IPS DF 6.9 (cell line): Measurements from ENCODE around the gene VEZF1.

ENCODE experiments used
- DNase-seq: peaks from one replicate; pipeline ENCODE4 v3.0.0-alpha.2; 2013; ENCODE audit warnings: low read depth, low spot score
- H3K27ac ChIP-seq: one replicate; pipeline ENCODE4 v1.5.1; 2013; ENCODE audit warnings: low read length, control low read depth
- H3K27me3 ChIP-seq: 2 replicates; pipeline ENCODE4 v1.6.1; 2013; ENCODE audit warnings: mild to moderate bottlenecking, low read length; ENCODE audit not compliant: control insufficient read depth, insufficient read depth
- H3K36me3 ChIP-seq: 2 replicates; pipeline ENCODE4 v1.6.1; 2013; ENCODE audit warnings: low read length; ENCODE audit not compliant: control insufficient read depth, insufficient read depth
- H3K4me1 ChIP-seq: 2 replicates; pipeline ENCODE4 v1.6.1; 2013; ENCODE audit warnings: low read length; ENCODE audit not compliant: control insufficient read depth, insufficient read depth
- H3K4me3 ChIP-seq: 2 replicates; pipeline ENCODE4 v1.5.1; 2013; ENCODE audit warnings: mild to moderate bottlenecking, low read length
- H3K9me3 ChIP-seq: 2 replicates; pipeline ENCODE4 v1.6.1; 2013; ENCODE audit warnings: low read length, inconsistent platforms; ENCODE audit not compliant: control insufficient read depth, insufficient read depth
- WGBS: extraction: QIAGEN DNeasy Blood & Tissue Kit; methylation state at CpG from one replicate; pipeline ENCODE4 v1.1.7; 2013; ENCODE audit warnings: mixed read lengths, missing lambda C conversion rate; ENCODE audit not compliant: insufficient read length, insufficient coverage; 5-methylcytosine and 5-hydroxymethylcytosine counted together

Gene VEZF1

GRCh38 chr17:57972151-57972550 is 15.9 kb downstream of the VEZF1 start:
- Histone ChIP-seq H3K4me1 (no peaks in the 10 kb centered on the region), H3K27ac (no peak overlapping the region), H3K36me3 (peaks cover 10% of the 10 kb centered on the region; the same call in 1 of the 2 replicates), H3K27me3 (no peaks in the 10 kb centered on the region), H3K4me3 (no peak overlapping the region), H3K9me3 (no peaks in the 10 kb centered on the region)
- no peak for DNase-seq
- no CpG with 5 or more reads among the region's 1 CpG for WGBS

- Histone ChIP-seq H3K9me3 (no peaks in the 10 kb centered on the region), H3K4me1 (no peaks in the 10 kb centered on the region), H3K4me3 (no peak overlapping the region), H3K27me3 (no peaks in the 10 kb centered on the region), H3K36me3 (peaks cover 8% of the 10 kb centered on the region; the same call in 1 of the 2 replicates), H3K27ac (no peak overlapping the region)
- DNase-seq, result no peak
- no CpG with 5 or more reads among the region's 10 CpGs for WGBS
Observed at GRCh38 chr17:57971572-57971971, 16.5 kb downstream of the VEZF1 start.

GRCh38 chr17:57970710-57971109 is 17.3 kb downstream of the VEZF1 start:
- Histone ChIP-seq H3K4me3 (no peak overlapping the region), H3K4me1 (0 out of 2 replicates have a peak, but pooled peaks cover 2% of the 10 kb centered on the region), H3K9me3 (no peaks in the 10 kb centered on the region), H3K27ac (no peak overlapping the region), H3K27me3 (no peaks in the 10 kb centered on the region), H3K36me3 (peaks cover 8% of the 10 kb centered on the region; the same call in 1 of the 2 replicates)
- DNase-seq, result no peak
- no CpG with 5 or more reads among the region's 4 CpGs for WGBS

GRCh38 chr17:57968456-57968855 is 19.6 kb downstream of the VEZF1 start:
- Histone ChIP-seq H3K4me1 (0 out of 2 replicates have a peak, but pooled peaks cover 2% of the 10 kb centered on the region), H3K27ac (no peak overlapping the region), H3K36me3 (no peaks in the 10 kb centered on the region), H3K4me3 (no peak overlapping the region), H3K27me3 (no peaks in the 10 kb centered on the region), H3K9me3 (no peaks in the 10 kb centered on the region)
- DNase-seq, result no peak
- no CpG with 5 or more reads among the region's 1 CpG for WGBS

- Histone ChIP-seq H3K4me3 (no peak overlapping the region), H3K27ac (no peak overlapping the region), H3K27me3 (no peaks in the 10 kb centered on the region), H3K4me1 (0 out of 2 replicates have a peak, but pooled peaks cover 2% of the 10 kb centered on the region), H3K36me3 (no peaks in the 10 kb centered on the region), H3K9me3 (no peaks in the 10 kb centered on the region)
- WGBS, result no CpG with 5 or more reads among the region's 5 CpGs
- no peak for DNase-seq
Observed at GRCh38 chr17:57966875-57967274, 21.2 kb downstream of the VEZF1 start.

- H3K36me3 ChIP-seq, result no peaks in the 10 kb centered on the region
- DNase-seq, result no peak
- H3K9me3 ChIP-seq, result no peaks in the 10 kb centered on the region
- no peaks in the 10 kb centered on the region for H3K27me3 ChIP-seq
- H3K27ac ChIP-seq, result no peak overlapping the region
- 0 out of 2 replicates have a peak, but pooled peaks cover 2% of the 10 kb centered on the region for H3K4me1 ChIP-seq
- H3K4me3 ChIP-seq, result no peak overlapping the region
- no CpG with 5 or more reads among the region's 5 CpGs for whole genome bisulfite sequencing
Observed at GRCh38 chr17:57966246-57966645, 21.8 kb downstream of the VEZF1 start.

- Histone ChIP-seq H3K27ac (no peak overlapping the region), H3K36me3 (no peaks in the 10 kb centered on the region), H3K4me1 (0 out of 2 replicates have a peak, but pooled peaks cover 2% of the 10 kb centered on the region), H3K4me3 (no peak overlapping the region), H3K27me3 (no peaks in the 10 kb centered on the region), H3K9me3 (no peaks in the 10 kb centered on the region)
- WGBS, result no CpG with 5 or more reads among the region's 26 CpGs
- DNase-seq, result no peak
Observed at GRCh38 chr17:57965521-57966160, 22.4 kb downstream of the VEZF1 start.

GRCh38 chr17:57963149-57963511 is 24.9 kb downstream of the VEZF1 start:
- H3K36me3 ChIP-seq, result no peaks in the 10 kb centered on the region
- WGBS, result no CpG with 5 or more reads among the region's 6 CpGs
- H3K4me1 ChIP-seq, result 0 out of 2 replicates have a peak, but pooled peaks cover 2% of the 10 kb centered on the region
- H3K27me3 ChIP-seq, result no peaks in the 10 kb centered on the region
- H3K27ac ChIP-seq, result no peak overlapping the region
- no peaks in the 10 kb centered on the region for H3K9me3 ChIP-seq
- no peak for DNase-seq
- H3K4me3 ChIP-seq, result no peak overlapping the region

GRCh38 chr17:57962279-57963148 is 25.5 kb downstream of the VEZF1 start:
- Histone ChIP-seq H3K9me3 (no peaks in the 10 kb centered on the region), H3K4me1 (0 out of 2 replicates have a peak, but pooled peaks cover 2% of the 10 kb centered on the region), H3K27ac (no peak overlapping the region), H3K36me3 (no peaks in the 10 kb centered on the region), H3K27me3 (no peaks in the 10 kb centered on the region), H3K4me3 (no peak overlapping the region)
- no CpG with 5 or more reads among the region's 8 CpGs for WGBS
- no peak for DNase-seq

- Histone ChIP-seq H3K4me3 (no peak overlapping the region), H3K9me3 (no peaks in the 10 kb centered on the region), H3K36me3 (no peaks in the 10 kb centered on the region), H3K27me3 (peaks cover 8% of the 10 kb centered on the region; the same call in 1 of the 2 replicates), H3K4me1 (peaks cover 4% of the 10 kb centered on the region; the same call in 1 of the 2 replicates), H3K27ac (no peak overlapping the region)
- no peak for DNase-seq
- no CpG with 5 or more reads among the region's 6 CpGs for WGBS
Observed at GRCh38 chr17:57959929-57960328, 28.1 kb downstream of the VEZF1 start.
